T47D (cell line): ENCODE data around the gene METTL15.
"Not testable (repeated sequence)": the region's sequence is repeated elsewhere in the genome, so short reads cannot be mapped to it uniquely, and the experiment has no call there.

Experiments
- DNase-seq, 2 experiments: peaks; one replicate each; pipeline versions ENCODE4 v3.0.0 to v3.0.0-alpha.2; 2011 to 2012; ENCODE audit warnings: low read depth in 1 of 2, low spot score in 1 of 2
- JUND ChIP-seq: IDR thresholded peaks from 2 replicates; pipeline ENCODE4 v1.6.1; 2012; ENCODE audit warnings: low read depth
- in situ Hi-C: cut with HindIII; loops from 2 replicates; pipeline ENCODE4 v1.10.0; 2016; ENCODE audit warnings: low sequenced_read_pairs, low pct_unique_long_range_greater_than_20kb

The METTL15 gene

GRCh38 chr11:28346721-28347120 is 238.5 kb downstream of the METTL15 start:
- in situ Hi-C loops, result no loop called here
- DNase-seq, result no peak
- no peak for TF ChIP-seq JUND

DNA sequence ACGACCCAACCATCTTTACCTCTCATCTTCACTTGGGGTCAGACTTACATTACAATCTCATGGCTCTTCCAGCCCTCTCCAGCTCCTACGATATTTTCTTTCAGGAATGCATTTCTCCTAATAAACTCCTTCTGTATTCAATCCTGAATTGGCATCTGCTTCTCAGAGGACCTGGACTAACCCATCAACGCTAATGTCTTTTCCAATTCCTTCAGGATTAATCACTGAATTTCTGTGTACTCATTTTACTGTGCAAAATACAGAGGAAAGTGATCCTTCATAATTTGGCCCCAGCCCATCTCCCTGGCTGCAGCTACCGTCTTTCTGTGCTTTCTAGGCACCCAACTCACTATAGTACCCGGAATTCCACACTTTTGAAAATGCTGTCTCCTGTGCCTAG is 239.2 kb downstream of the METTL15 start:
- TF ChIP-seq JUND, result no peak
- in situ Hi-C loops, result no loop called here
- DNase-seq, result no peak

- no peak for TF ChIP-seq JUND
- no peak for DNase-seq
- in situ Hi-C loops, result no loop called here
These were observed 242.0 kb downstream of the METTL15 start for GRCh38 chr11:28350216-28350615.

GRCh38 chr11:28353991-28354390 is 245.8 kb downstream of the METTL15 start:
- no peak for DNase-seq
- TF ChIP-seq JUND, result no peak
- in situ Hi-C loops, result no loop called here

GRCh38 chr11:28366549-28367346 is 258.6 kb downstream of the METTL15 start:
- TF ChIP-seq JUND, result no peak
- in situ Hi-C loops, result no loop called here

DNA sequence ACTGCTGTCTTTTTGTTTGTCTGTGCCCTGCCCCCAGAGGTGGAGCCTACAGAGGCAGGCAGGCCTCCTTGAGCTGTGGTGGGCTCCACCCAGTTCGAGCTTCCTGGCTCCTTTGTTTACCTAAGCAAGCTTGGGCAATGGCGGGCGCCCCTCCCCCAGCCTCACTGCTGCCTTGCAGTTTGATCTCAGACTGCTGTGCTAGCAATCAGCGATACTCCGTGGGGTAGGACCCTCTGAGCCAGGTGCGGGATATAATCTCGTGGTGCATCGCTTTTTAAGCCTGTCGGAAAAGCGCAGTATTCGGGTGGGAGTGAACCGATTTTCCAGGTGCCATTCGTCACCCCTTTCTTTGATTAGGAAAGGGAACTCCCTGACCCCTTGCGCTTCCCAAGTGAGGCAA is 269.9 kb downstream of the METTL15 start:
- DNase-seq, in situ Hi-C loops: not testable (repeated sequence)

More at GRCh38 chr11:28366549-28367346, 258.6 kb downstream of the METTL15 start:
- no peak for DNase-seq
